Karpas-422 (cell line): Measurements from ENCODE around the gene OR8B12. TPM values are rescaled to one million over a fixed set of nuclear protein-coding genes. Genes with fewer than 3 reads are reported as not detected.

Experiments
- DNase-seq: peaks from one replicate; pipeline ENCODE4 v3.0.0-alpha.2; 2015
- H2AFZ ChIP-seq: fragments of 200-600 bp; sonication (generic); 2 replicates; pipeline ENCODE4 v1.6.1; 2014; ENCODE audit warnings: antibody characterized with exemption, low read length, mixed read lengths
- H3K27ac ChIP-seq: fragments of 200-600 bp; sonication (generic); 2 replicates; pipeline ENCODE4 v1.5.1; 2014; ENCODE audit warnings: mild to moderate bottlenecking, low read length, moderate library complexity
- H3K27me3 ChIP-seq: fragments of 200-600 bp; sonication (generic); 2 replicates; pipeline ENCODE4 v1.6.1; 2014; ENCODE audit warnings: low read length, mixed read lengths
- H3K36me3 ChIP-seq: fragments of 200-600 bp; sonication (generic); 2 replicates; pipeline ENCODE4 v1.6.1; 2014; ENCODE audit warnings: low read length, mixed read lengths; ENCODE audit not compliant: insufficient read depth
- H3K4me1 ChIP-seq: fragments of 200-600 bp; sonication (generic); 2 replicates; pipeline ENCODE4 v1.6.1; 2014; ENCODE audit warnings: mild to moderate bottlenecking, low read length, mixed read lengths
- H3K4me2 ChIP-seq: fragments of 200-600 bp; sonication (generic); 2 replicates; pipeline ENCODE4 v1.6.1; 2014; ENCODE audit warnings: low read length, low read depth, mild to moderate bottlenecking; ENCODE audit not compliant: poor library complexity, severe bottlenecking
- H3K4me3 ChIP-seq: fragments of 200-600 bp; sonication (generic); 2 replicates; pipeline ENCODE4 v1.5.1; 2014; ENCODE audit warnings: mild to moderate bottlenecking, antibody characterized with exemption, low read length, mixed read lengths
- H3K79me2 ChIP-seq: fragments of 200-600 bp; sonication (generic); 2 replicates; pipeline ENCODE4 v1.6.1; 2014; ENCODE audit warnings: mild to moderate bottlenecking, low read length, mixed read lengths
- H3K9ac ChIP-seq: fragments of 200-600 bp; sonication (generic); 2 replicates; pipeline ENCODE4 v1.6.0; 2014; ENCODE audit warnings: low read length
- H3K9me2 ChIP-seq: fragments of 200-600 bp; sonication (generic), shearing (Covaris generic); replicated peaks from 2 replicates; pipeline ENCODE4 v1.6.0; 2014; ENCODE audit warnings: mild to moderate bottlenecking, low read length, moderate library complexity; ENCODE audit not compliant: insufficient read depth
- H3K9me3 ChIP-seq: fragments of 300-700, 200-600 bp; sonication (generic); 2 replicates; pipeline ENCODE4 v1.6.1; 2014; ENCODE audit warnings: low read length, mixed read lengths
- H4K20me1 ChIP-seq: fragments of 200-600 bp; sonication (generic); 2 replicates; pipeline ENCODE4 v1.6.1; 2014; ENCODE audit warnings: mild to moderate bottlenecking, antibody characterized with exemption, low read length, low read depth; ENCODE audit not compliant: insufficient read depth
- total RNA-seq: library from RNA; depleted of rRNA; stranded (reverse); fragments of >200 nt; shearing (Covaris generic); gene quantifications from 2 replicates; pipeline ENCODE4 v1.2.3, GENCODE V29; 2014; ENCODE audit warnings: low replicate concordance; rRNA removed

OR8B12 gene, protein sequence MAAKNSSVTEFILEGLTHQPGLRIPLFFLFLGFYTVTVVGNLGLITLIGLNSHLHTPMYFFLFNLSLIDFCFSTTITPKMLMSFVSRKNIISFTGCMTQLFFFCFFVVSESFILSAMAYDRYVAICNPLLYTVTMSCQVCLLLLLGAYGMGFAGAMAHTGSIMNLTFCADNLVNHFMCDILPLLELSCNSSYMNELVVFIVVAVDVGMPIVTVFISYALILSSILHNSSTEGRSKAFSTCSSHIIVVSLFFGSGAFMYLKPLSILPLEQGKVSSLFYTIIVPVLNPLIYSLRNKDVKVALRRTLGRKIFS
- total RNA-seq, result not detected in 2 replicates

DNA sequence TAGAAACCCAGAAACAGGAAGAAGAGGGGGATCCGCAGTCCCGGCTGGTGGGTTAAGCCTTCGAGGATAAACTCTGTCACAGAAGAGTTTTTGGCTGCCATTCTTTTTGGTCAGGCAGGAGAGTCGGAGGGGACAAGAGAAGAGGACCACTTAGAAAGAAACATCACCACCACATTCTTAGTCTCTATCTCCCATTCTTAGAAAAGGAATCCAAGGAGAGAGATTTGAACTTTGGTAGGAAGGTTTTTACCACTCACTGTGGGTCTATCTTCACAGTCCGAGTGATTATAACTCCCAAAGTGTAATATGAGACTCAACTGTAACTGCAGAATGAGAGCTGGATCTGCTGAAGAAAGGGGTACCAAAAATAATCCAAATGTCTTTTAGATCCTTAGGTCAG, at the start of gene OR8B12:
TSS of gene OR8B12 (minus strand) at position 101 of the 400 bp plus-strand sequence. CDS start at position 101, 0 bp downstream.
- Histone ChIP-seq H3K27ac (no peak within 1 kb of the TSS), H4K20me1 (no peaks in the 10 kb centered on the region), H3K4me3 (no peak within 1 kb of the TSS), H3K27me3 (no peaks in the 10 kb centered on the region), H2AFZ (no peak within 1 kb of the TSS), H3K4me2 (no peak within 1 kb of the TSS), H3K9me3 (no peaks in the 10 kb centered on the region), H3K36me3 (no peaks in the 10 kb centered on the region), H3K79me2 (no peaks in the 10 kb centered on the region), H3K9me2 (no peaks in the 10 kb centered on the region), H3K4me1 (no peaks in the 10 kb centered on the region), H3K9ac (no peak within 1 kb of the TSS)
- DNase-seq, result no peak

DNA sequence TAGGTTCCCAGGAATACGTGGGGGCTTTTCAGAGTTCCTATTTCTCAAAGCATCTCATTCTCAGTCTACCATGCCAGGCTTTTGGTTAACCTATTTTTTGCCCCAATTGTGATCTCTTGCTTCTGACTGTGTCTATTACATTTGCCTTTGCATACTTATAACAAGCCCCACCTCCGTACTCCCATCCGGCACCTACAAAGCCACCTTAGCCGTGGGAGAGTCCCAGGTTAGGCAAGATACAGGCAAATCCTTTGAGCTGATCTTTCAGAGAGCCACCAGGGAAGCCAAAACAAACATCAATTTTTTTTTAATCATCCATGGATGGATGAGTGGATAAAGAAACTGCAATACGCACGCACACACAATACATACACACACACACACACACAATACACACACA, 49.2 kb upstream of the OR8B12 start:
- Histone ChIP-seq H3K9me2 (no peaks in the 10 kb centered on the region), H3K27ac (no peak overlapping the region), H3K9me3 (no peaks in the 10 kb centered on the region), H3K4me2 (no peak overlapping the region), H3K27me3 (no peaks in the 10 kb centered on the region), H3K4me3 (no peak overlapping the region), H3K36me3 (no peaks in the 10 kb centered on the region), H3K79me2 (no peaks in the 10 kb centered on the region), H4K20me1 (no peaks in the 10 kb centered on the region), H3K4me1 (no peaks in the 10 kb centered on the region), H3K9ac (no peak overlapping the region), H2AFZ (no peak overlapping the region)
- DNase-seq, result no peak

DNA sequence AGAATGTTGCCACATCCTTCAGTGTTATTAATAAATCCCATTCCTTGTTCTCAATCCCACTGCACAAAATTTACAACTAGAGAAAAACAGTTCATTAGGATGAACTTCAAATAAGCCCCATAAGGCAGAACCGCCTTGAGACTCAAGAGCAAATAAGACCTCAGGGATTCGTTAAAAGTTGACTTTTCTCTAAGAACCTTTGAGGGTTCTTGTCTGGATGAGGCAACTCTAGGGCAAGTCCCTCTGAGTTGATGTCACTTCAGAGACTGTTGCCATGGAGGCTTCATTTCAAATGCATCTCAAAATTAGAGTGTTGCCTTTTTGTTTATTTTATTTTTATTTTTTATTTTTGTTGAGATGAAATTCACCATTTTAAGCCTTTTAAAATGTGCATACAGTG, 48.0 kb upstream of the OR8B12 start:
- no peak for DNase-seq
- Histone ChIP-seq H3K9ac (no peak overlapping the region), H3K36me3 (no peaks in the 10 kb centered on the region), H3K79me2 (no peaks in the 10 kb centered on the region), H3K9me2 (no peaks in the 10 kb centered on the region), H4K20me1 (no peaks in the 10 kb centered on the region), H3K27me3 (no peaks in the 10 kb centered on the region), H3K9me3 (no peaks in the 10 kb centered on the region), H3K27ac (no peak overlapping the region), H3K4me3 (no peak overlapping the region), H3K4me1 (no peaks in the 10 kb centered on the region), H3K4me2 (no peak overlapping the region), H2AFZ (no peak overlapping the region)

DNA sequence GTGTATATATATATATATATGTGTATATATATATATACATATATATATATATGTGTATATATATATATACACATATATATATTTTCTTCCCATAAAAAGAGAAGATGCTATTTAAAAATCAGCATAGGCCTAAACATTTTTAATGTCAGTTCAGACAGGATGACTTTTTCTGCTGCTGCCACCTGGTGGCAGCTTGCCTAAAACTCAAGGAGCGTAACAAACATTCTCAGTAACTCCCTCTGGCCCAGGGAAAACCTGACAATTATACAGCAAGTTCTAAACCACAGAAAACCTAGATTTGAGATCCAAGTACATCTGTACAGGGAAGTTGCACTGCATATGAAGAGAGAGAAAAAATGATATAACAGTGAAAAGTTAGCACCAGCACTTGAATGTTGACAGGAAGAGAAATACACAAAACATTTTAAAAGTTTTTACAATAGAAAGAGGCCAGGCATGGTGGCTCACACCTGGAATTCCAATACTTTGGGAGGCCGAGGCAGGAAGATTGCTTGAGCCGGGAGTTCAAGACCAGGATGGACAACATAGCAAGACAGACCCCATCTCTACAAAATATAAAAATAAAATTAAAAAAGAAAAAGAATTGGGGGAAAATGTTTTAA, 42.9 kb upstream of the OR8B12 start:
- Histone ChIP-seq H3K79me2 (no peaks in the 10 kb centered on the region), H3K9ac (no peak overlapping the region), H4K20me1 (no peaks in the 10 kb centered on the region), H3K9me2 (no peaks in the 10 kb centered on the region), H2AFZ (no peak overlapping the region), H3K36me3 (no peaks in the 10 kb centered on the region), H3K9me3 (no peaks in the 10 kb centered on the region), H3K27ac (no peak overlapping the region), H3K4me3 (no peak overlapping the region), H3K27me3 (no peaks in the 10 kb centered on the region), H3K4me2 (no peak overlapping the region), H3K4me1 (no peaks in the 10 kb centered on the region)
- peak; percentile 64 for DNase-seq

DNA sequence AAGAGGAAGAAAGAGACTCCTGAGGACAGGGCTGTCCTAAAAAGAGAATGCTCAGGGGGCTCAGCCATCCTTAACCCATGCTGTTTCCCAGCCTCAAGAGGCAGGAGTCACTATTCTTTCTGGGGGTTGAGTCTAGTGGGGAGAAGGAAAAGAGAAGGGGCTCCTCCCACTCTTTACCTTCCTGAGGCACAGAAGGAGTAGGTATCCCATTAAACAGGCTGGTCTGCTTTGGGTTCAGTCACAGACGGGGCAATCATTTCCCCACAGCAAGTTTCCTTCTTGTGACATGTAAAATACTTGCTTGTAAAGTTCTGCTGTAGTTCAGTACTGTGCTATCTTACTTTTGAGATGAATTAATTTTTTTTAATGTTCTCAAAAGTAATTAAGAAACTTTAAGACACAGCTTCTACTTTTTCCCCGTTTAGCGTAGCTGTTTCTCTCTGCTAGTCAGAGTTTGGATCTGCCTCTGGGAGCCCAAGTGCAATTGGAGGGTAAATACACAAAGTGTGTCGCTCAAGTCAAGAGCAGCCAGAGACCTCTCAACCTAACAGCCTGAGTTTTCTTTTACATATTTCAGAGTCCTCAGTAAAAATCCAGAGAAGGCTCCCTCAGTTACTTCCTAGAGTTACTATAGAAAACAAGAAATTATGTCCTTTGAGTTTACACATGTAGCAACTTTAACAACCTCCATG, 41.4 kb upstream of the OR8B12 start:
- no peak overlapping the region for H3K4me2 ChIP-seq
- H3K27me3 ChIP-seq, result no peaks in the 10 kb centered on the region
- H4K20me1 ChIP-seq, result no peaks in the 10 kb centered on the region
- H3K9me3 ChIP-seq, result no peaks in the 10 kb centered on the region
- DNase-seq, result no peak
- H3K9ac ChIP-seq, result no peak overlapping the region
- no peak overlapping the region for H3K4me3 ChIP-seq
- H3K27ac ChIP-seq, result no peak overlapping the region
- H3K79me2 ChIP-seq, result no peaks in the 10 kb centered on the region
- H3K9me2 ChIP-seq, result no peaks in the 10 kb centered on the region
- no peak overlapping the region for H2AFZ ChIP-seq
- no peaks in the 10 kb centered on the region for H3K36me3 ChIP-seq
- H3K4me1 ChIP-seq, result no peaks in the 10 kb centered on the region

DNA sequence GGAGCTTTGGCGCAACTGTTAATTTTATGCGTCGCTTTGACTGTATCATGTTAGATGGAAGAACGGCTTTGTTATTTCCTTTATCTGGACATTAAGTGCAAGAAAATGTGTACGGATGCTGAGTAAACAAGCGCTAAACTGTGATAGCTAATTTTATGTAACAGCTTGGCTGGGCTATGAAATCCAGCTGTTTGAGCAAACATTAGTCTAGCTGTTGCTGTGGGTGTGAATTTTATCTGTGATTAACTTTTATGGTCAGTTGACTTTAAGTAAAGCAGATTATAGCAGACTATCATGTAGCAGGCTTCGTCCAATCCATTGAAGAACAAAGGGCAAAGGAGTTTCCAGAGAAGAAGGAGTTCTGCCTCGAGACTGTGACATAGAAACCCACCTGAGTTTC, 40.3 kb upstream of the OR8B12 start:
- H3K9me2 ChIP-seq, result no peaks in the 10 kb centered on the region
- DNase-seq, result no peak
- no peak overlapping the region for H3K9ac ChIP-seq
- no peaks in the 10 kb centered on the region for H3K36me3 ChIP-seq
- H2AFZ ChIP-seq, result no peak overlapping the region
- H4K20me1 ChIP-seq, result no peaks in the 10 kb centered on the region
- no peaks in the 10 kb centered on the region for H3K4me1 ChIP-seq
- no peak overlapping the region for H3K27ac ChIP-seq
- no peak overlapping the region for H3K4me2 ChIP-seq
- no peaks in the 10 kb centered on the region for H3K9me3 ChIP-seq
- no peaks in the 10 kb centered on the region for H3K79me2 ChIP-seq
- no peak overlapping the region for H3K4me3 ChIP-seq
- no peaks in the 10 kb centered on the region for H3K27me3 ChIP-seq

DNA sequence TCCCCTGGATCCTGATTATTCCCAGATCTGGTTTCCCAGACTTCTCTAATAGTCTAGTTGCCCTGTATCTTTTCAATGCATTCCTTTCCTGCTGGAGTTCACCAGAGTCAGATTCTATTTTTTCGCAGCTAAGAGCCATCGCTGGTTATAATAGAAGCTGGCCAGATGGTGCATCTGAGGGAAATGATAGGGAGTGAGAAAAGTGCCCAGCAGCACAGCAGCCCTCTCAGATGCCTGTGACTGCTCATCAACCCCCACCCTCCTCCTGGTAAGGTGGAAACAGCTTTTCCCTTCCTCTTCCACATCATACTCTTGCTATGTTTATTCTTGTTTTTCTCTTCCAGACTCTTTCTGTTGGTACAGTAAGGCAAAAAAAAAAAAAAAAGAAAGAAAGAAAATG, 39.1 kb upstream of the OR8B12 start:
- H4K20me1 ChIP-seq, result no peaks in the 10 kb centered on the region
- H3K4me1 ChIP-seq, result no peaks in the 10 kb centered on the region
- no peaks in the 10 kb centered on the region for H3K27me3 ChIP-seq
- no peak overlapping the region for H3K27ac ChIP-seq
- H3K4me3 ChIP-seq, result no peak overlapping the region
- no peak overlapping the region for H3K9ac ChIP-seq
- no peaks in the 10 kb centered on the region for H3K9me2 ChIP-seq
- H3K36me3 ChIP-seq, result no peaks in the 10 kb centered on the region
- no peak overlapping the region for H3K4me2 ChIP-seq
- no peak overlapping the region for H2AFZ ChIP-seq
- no peaks in the 10 kb centered on the region for H3K79me2 ChIP-seq
- no peaks in the 10 kb centered on the region for H3K9me3 ChIP-seq
- no peak for DNase-seq

DNA sequence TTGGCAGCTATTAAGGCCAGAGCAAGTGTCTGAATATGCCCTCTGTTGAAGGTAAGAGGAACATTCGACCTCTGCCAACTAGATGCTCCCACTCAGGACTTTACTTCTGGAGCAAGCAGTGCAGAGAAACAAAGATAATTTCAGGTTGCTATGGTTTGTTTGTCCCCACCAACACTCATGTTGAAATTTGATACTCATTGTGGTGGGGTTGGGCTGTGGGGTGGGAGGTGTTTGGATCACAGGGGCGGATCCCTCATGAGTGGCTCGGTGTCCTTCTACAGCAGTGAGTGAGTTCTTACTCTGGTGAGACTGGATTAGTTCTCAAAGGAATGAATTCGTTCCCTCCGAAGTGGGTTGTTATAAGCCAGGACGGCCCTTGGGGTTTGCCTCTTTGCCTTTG, 38.4 kb upstream of the OR8B12 start:
- H3K36me3 ChIP-seq, result no peaks in the 10 kb centered on the region

More for the DNA sequence above, 38.4 kb upstream of the OR8B12 start:
- Histone ChIP-seq H4K20me1 (no peaks in the 10 kb centered on the region), H3K9ac (no peak overlapping the region), H3K27ac (no peak overlapping the region), H3K4me1 (no peaks in the 10 kb centered on the region), H3K79me2 (no peaks in the 10 kb centered on the region), H3K27me3 (no peaks in the 10 kb centered on the region), H3K4me2 (no peak overlapping the region), H3K9me2 (no peaks in the 10 kb centered on the region), H3K4me3 (no peak overlapping the region), H3K9me3 (no peaks in the 10 kb centered on the region), H2AFZ (no peak overlapping the region)
- no peak for DNase-seq
